Activated CD4-positive, alpha-beta T cell treated with anti-CD3 and anti-CD28 coated beads, Interleukin-2, amount 50 U/mL, for 16 hours (primary cell): Measurements from ENCODE around the gene DPEP1.
"Not testable (repeated sequence)": the region's sequence is repeated elsewhere in the genome, so short reads cannot be mapped to it uniquely, and the experiment has no call there.

Source experiments
- DNase-seq: peaks from one replicate; pipeline ENCODE4 v3.0.0-alpha.2; 2020

DPEP1 gene

GRCh38 chr16:89621698-89622409 is 8.4 kb downstream of the DPEP1 start:
- no peak for DNase-seq

GRCh38 chr16:89623511-89624261 is 10.2 kb downstream of the DPEP1 start:
- no peak for DNase-seq

GRCh38 chr16:89624777-89625761 is 11.6 kb downstream of the DPEP1 start:
- DNase-seq: no peak

GRCh38 chr16:89629827-89630610 is 16.6 kb downstream of the DPEP1 start:
- DNase-seq: no peak

GRCh38 chr16:89633064-89633631 is 19.7 kb downstream of the DPEP1 start:
- DNase-seq: no peak

GRCh38 chr16:89634463-89635385 is 21.3 kb downstream of the DPEP1 start:
- DNase-seq: not testable (repeated sequence)

GRCh38 chr16:89636663-89637062 is 23.2 kb downstream of the DPEP1 start:
- no peak for DNase-seq

GRCh38 chr16:89637379-89637778 is 23.9 kb downstream of the DPEP1 start:
- DNase-seq: no peak

GRCh38 chr16:89638455-89638854 is 25.0 kb downstream of the DPEP1 start:
- DNase-seq: no peak

GRCh38 chr16:89639385-89639784 is 25.9 kb downstream of the DPEP1 start:
- no peak for DNase-seq

GRCh38 chr16:89641458-89642119 is 28.1 kb downstream of the DPEP1 start:
- DNase-seq: no peak

- DNase-seq: no peak
Observed at GRCh38 chr16:89642574-89642973, 29.1 kb downstream of the DPEP1 start.

- DNase-seq: no peak
Observed at GRCh38 chr16:89643769-89644300, 30.4 kb downstream of the DPEP1 start.

GRCh38 chr16:89645122-89645521 is 31.7 kb downstream of the DPEP1 start:
- no peak for DNase-seq

GRCh38 chr16:89646270-89646669 is 32.8 kb downstream of the DPEP1 start:
- no peak for DNase-seq

- no peak for DNase-seq
Observed at GRCh38 chr16:89646906-89647305, 33.5 kb downstream of the DPEP1 start.

- DNase-seq: no peak
Observed at GRCh38 chr16:89651584-89651983, 38.1 kb downstream of the DPEP1 start.

GRCh38 chr16:89653656-89654295 is 40.3 kb downstream of the DPEP1 start:
- DNase-seq: no peak

GRCh38 chr16:89655062-89655643 is 41.7 kb downstream of the DPEP1 start:
- DNase-seq: no peak
